Frontal cortex (tissue), 4 donors: ENCODE measurements around the gene OR11H7. TPM values are rescaled to one million over a fixed set of nuclear protein-coding genes. Genes with fewer than 3 reads are reported as not detected.
"Not testable (repeated sequence)": the region's sequence is repeated elsewhere in the genome, so short reads cannot be mapped to it uniquely, and the experiment has no call there.

Source experiments
- DNase-seq, 2 donors: peaks; one replicate each; pipeline ENCODE4 v3.0.0; 2012; ENCODE audit warnings: low spot score in 2 of 2
- FAIRE-seq: peaks from 2 replicates; lab custom pipeline; 2012; peaks lifted over from hg19 to GRCh38; lab: Jason Lieb, UNC
- total RNA-seq: library from RNA; depleted of rRNA; stranded (reverse); fragments of >200 nt; gene quantifications from one replicate; pipeline ENCODE4 v1.2.3, GENCODE V29; 2014
- donor health status: control.
- donor health status: control.
- donor health status: control.

The OR11H7 gene
- total RNA-seq = not detected

DNA sequence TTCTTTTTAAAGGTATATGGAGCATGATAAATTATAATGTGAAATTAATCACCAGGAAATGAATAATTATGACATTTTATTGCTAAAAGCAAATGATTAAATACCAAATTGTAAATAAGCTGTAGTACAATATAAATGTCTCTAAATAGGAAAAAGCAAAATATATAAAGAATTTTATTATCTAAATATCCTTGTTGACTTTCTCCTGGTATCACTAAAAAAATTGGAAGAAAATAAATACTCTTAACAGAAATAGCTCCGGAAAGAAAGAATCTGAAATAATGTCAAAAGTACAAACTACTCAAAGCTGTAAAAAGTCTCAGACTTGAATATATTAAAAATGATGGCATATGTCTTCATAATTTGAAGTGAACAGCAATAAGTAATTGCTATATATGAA is at the start of gene OR11H7:
TSS of gene OR11H7 (plus strand) at position 301 of the 400 bp plus-strand sequence.
- FAIRE-seq = no peak
- DNase-seq = no peak

DNA sequence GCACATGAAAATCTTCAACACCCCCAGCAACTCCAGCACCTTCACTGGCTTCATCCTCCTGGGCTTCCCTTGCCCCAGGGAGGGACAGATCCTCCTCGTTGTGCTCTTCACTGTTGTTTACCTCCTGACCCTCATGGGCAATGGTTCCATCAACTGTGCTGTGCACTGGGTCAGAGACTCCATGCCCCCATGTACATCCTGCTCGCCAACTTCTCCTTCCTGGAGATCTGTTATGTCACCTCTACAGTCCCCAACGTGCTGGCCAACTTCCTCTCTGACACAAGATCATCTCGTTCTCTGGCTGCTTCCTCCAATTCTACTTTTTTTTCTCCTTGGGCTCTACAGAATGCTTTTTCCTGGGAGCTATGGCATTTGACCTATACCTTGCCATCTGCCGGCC is 49.6 kb upstream of the OR11H7 start:
- DNase-seq (no peak), FAIRE-seq (no peak)

DNA sequence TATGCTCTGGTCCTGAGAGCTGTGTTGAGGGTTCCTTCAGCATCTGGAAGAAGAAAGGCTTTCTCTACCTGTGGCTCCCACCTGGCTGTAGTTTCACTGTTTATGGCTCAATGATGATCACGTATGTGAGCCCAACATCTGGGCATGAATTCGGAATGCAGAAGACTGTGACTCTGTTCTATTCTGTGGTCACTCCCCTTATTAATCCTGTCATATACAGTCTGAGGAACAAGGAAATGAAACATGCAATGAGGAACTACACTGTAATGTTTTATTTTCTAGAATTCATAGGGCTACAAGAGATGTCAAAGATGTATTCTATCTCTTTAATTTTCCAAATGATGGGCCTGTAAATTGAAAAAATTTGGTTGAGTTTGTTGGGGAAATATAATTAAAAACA is 48.9 kb upstream of the OR11H7 start:
- DNase-seq (no peak), FAIRE-seq (no peak)

DNA sequence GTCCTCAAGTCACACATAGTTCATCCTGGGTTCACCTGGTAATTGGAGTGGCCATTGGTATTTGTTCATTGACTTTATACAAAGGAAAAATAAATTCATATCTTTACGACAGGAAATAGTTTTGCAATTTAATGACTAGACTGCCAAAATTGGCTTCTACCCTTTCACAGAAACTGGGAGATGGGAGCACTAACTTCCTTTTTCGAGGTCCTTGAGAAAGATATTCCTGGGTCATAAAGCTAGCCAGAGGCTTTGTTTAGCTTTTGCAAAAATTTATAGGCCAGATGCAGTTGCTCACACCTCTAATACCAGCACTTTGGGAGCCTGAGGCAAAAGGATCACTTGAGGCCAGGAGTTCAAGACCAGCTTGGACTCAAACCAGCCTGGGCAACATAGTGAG is 48.3 kb upstream of the OR11H7 start:
- DNase-seq = no peak
- no peak for FAIRE-seq

DNA sequence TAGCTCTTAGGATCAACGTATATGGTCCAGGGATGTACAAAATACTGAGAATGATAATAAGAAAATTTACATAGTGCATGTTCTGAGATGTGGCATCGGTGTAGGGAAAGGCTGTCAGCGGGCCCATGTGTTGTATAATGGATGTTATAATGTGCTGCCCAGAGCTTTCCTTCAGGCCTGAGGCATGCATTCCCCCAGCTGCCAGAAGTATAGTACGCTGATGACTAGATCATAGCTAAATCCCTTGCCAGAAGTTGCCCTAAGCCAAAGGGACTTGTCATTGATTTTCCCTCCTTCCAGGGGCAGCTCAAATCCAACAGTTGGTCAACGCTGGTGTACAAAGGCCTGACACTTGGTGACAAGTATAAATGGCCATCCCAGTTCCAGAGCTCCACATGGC is 44.6 kb upstream of the OR11H7 start:
- DNase-seq (no peak), FAIRE-seq (no peak)

DNA sequence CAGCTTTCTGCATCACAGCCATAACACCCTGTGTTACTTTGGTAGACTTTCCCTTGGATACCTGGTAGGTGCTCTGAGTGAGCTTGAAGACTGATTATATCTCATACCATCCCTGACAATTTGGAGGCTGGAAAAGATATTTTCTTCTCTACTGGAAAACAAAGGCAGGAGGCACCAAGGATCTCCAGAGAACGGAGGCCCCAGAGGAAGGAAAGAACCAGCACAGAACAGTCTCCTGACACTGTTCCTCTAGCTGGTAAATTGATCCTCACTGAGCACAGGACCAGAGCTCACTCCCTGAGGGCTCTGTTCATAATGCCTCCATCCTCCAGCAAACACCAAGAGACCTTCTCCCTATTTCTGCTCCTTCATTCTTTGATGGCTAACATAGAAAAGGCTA is 38.2 kb upstream of the OR11H7 start, which contains the start of gene OR11G2:
TSS of gene OR11G2 (plus strand) at position 301 of the 400 bp plus-strand sequence. CDS start 6,542 bp downstream, outside the sequence.
- DNase-seq (no peak), FAIRE-seq (no peak)

DNA sequence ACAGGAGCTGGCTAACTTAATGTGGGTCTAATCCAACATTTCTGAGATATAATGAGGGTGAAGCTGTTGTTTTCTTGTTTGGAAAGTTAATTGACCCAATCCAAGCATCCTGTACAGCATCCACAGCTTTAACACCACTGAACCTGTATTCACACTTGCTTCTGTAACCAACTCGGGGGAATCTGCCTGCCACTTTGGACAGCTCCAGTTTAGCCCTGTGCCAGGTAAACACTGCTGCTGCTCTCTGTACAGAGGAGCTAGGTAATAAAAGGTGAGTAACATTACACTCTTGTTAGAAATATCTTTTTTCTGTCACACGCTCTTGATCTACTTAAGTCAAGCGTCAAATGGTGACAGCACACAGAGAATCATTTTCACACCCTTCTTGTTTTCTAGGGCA is 37.4 kb upstream of the OR11H7 start:
- FAIRE-seq = no peak
- DNase-seq = no peak

DNA sequence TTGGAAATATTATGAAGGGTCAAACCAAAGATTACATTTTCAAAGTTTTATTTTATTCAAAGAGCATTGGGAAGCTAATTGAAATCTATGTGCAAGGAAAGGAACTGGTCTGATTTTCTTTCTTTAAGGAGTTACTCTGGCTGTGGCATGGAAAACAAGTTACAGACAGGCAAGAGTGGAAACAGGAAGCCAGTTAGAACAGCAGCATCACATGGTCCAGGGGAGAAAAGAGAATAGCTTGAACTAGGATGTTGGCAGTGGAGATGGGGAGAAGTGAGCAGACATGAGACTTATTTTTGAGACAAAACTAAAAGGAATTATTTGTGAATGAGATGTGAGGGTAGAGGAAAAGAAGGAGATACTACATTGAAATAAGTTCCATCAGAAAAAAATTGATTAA is 34.7 kb upstream of the OR11H7 start:
- no peak for DNase-seq
- no peak for FAIRE-seq

DNA sequence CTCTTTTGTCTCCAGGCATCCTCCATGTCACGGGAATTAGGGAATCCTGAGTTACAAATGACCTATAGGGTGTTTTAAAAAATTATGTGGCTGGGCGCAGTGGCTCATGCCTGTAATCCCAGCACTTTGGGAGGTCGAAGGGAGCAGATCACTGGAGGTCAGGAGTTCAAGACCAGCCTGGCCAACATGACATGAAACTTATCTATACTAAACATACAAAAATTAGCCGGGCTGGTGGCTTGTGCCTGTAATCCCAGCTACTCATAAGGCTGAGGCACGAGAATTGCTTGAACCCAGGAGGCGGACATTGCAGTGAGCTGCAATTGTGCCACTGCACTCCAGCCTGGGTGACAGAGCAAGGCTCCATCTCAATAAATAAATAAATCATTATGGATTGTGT is 33.6 kb upstream of the OR11H7 start:
- FAIRE-seq, DNase-seq: not testable (repeated sequence)

DNA sequence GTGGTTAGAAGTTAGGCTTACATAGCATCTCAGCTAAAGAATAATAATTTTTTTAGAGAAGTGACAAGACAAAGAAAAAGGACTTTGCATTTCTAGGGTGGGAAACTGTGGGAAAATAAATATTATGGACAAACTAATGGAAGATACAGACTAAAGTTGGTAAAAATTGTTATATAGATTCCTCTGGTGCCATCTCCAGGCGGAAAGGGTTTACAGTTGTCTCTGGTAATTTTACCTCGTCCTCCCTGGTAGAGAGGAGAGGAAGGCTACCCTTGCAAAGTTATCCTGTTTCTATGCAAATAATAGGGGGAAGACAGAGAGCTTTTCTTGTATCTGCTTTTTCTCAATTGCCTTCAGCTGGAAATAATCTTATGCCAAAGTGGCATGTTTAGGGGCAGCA is 32.9 kb upstream of the OR11H7 start:
- FAIRE-seq (no peak), DNase-seq (no peak)

DNA sequence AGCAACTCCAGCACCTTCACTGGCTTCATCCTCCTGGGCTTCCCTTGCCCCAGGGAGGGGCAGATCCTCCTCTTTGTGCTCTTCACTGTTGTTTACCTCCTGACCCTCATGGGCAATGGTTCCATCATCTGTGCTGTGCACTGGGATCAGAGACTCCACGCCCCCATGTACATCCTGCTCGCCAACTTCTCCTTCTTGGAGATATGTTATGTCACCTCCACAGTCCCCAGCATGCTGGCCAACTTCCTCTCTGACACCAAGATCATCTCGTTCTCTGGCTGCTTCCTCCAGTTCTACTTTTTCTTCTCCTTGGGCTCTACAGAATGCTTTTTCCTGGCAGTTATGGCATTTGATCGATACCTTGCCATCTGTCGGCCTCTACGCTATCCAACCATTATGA is 31.3 kb upstream of the OR11H7 start:
- DNase-seq (no peak), FAIRE-seq (no peak)

DNA sequence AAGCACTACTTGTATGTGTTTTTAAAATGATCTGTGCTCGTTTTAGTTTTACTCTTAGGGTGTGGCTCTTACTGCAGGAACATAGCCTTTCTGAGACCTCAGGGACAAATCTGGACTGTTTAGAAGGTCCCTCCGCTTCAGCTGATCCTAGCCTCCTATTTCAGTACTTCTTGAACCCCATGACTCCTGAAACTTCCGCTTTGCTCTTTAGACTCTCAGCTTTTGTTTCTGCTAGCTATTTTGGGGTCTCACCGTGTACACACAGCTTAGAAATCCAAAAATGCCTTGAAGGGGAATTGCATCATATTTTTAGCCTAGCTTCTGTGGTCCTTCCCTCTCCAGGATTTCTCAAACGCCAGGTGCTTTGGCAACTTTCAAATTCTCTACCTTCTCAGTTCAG is 29.8 kb upstream of the OR11H7 start:
- FAIRE-seq (no peak), DNase-seq (no peak)

DNA sequence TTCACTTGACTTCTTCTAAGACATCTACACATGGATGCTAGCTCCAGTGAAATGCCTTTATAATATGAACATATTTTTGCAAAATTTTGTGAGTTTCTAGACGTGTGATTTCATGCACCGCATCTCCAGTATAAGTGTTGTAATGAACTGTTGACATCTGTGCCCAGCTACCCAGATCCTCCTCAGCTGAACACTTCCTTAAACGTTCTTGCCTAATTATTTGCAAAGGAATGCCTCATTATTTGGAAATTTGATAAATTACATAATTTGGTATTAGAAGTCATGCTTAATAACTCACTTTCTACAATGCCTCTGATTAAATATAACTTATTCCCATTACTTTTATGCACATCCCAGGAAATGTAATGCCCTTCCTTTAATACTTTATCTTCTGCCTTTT is 24.1 kb upstream of the OR11H7 start:
- DNase-seq (no peak), FAIRE-seq (no peak)

DNA sequence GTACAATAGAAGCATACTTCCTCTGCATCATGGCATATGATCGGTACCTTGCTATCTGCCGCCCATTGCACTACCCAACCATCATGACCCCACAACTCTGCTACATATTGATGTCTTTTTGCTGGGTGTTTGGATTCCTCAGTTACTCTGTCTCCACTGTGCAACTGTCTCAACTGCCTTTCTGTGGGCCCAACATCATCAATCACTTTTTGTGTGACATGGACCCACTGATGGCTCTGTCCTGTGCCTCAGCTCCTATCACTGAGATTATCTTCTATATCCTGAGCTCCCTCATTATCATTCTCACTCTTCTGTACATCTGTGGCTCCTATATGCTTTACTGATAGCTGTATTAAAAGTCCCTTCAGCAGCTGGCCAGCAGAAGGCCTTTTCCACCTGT is 19.2 kb upstream of the OR11H7 start:
- FAIRE-seq = no peak
- DNase-seq = no peak

DNA sequence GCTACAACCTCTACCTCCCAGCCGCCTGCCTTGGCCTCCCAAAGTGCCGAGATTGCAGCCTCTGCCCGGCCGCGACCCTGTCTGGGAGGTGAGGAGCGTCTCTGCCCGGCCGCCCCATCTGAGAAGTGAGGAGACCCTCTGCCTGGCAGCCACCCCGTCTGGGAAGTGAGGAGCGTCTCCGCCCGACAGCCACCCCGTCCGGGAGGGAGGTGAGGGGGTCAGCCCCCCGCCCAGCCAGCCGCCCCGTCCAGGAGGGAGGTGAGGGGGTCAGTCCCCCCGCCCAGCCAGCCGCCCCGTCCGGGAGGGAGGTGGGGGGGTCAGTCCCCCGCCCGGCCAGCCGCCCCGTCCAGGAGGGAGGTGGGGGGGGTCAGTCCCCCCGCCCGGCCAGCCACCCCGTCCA is 16.4 kb upstream of the OR11H7 start:
- FAIRE-seq, DNase-seq: not testable (repeated sequence)

DNA sequence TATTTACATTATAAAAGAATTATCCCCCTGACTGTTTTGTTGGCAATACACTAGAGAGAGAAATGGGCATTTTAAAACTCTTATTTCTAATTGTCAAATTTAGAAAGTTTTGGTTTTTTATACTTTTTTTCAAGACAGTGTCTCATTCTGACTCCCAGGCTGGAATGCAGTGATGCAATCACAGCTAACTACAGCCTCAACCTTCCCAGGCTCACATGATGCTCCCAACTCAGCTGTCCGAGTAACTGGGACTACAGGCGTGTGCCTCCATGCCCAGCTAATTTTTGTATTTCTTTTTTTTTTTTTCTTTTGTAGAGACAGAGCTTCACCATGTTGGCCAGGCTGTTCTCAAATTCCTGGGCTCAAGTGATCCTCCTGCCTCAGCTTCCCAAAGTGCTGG is 13.6 kb upstream of the OR11H7 start:
- FAIRE-seq (no peak), DNase-seq (no peak)

DNA sequence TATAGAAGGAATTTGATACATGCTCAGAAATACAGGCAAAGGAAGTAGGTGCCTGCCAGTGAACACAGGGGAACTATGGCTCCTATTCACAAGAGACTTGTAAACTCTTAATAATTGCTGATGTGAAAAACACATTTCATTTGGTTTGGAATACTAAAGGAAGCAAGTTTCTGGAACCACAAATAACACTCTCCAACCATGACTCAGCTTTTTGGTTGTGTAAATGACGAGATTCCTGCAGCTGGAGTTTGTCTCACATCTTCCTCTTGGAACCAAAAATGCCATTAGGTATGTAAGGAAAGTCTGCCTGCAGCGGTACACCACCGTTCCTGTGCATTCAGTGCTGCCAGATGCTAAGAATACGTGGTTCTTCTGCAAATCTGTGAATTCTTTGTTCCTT is 9.7 kb upstream of the OR11H7 start:
- FAIRE-seq = no peak
- DNase-seq = no peak

DNA sequence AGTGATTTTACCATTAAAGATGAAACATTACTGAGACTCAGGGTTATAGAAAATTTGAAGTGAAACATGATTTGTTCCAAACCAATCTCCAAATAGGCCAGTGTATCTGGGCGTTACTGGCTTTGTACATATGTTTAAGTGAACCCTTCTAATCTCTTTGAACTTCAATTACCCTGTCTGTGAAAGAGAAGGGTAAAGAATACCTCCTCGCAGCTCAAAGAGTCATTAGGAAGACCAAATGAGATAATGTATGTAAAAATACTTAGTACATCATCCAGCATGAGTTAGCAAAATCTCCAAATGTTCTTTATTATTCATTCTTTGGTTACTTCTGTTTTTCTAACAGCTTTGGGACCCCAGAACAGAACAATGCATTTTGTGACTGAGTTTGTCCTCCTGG is 5.4 kb upstream of the OR11H7 start, which contains the start of gene OR11H6:
TSS of gene OR11H6 (plus strand) at position 301 of the 400 bp plus-strand sequence. CDS start at position 301, 0 bp downstream.
- DNase-seq (no peak), FAIRE-seq (no peak)

DNA sequence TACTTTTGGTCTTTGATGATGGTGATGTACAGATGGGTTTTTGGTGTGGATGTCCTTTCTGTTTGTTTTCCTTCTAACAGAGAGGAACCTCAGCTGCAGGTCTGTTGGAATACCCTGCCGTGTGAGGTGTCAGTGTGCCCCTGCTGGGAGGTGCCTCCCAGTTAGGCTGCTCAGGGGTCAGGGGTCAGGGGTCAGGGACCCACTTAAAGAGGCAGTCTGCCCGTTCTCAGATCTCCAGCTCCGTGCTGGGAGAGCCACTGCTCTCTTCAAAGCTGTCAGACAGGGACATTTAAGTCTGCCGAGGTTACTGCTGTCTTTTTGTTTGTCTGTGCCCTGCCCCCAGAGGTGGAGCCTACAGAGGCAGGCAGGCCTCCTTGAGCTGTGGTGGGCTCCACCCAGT is 6.6 kb downstream of the OR11H7 start:
- FAIRE-seq = not testable (repeated sequence)

DNA sequence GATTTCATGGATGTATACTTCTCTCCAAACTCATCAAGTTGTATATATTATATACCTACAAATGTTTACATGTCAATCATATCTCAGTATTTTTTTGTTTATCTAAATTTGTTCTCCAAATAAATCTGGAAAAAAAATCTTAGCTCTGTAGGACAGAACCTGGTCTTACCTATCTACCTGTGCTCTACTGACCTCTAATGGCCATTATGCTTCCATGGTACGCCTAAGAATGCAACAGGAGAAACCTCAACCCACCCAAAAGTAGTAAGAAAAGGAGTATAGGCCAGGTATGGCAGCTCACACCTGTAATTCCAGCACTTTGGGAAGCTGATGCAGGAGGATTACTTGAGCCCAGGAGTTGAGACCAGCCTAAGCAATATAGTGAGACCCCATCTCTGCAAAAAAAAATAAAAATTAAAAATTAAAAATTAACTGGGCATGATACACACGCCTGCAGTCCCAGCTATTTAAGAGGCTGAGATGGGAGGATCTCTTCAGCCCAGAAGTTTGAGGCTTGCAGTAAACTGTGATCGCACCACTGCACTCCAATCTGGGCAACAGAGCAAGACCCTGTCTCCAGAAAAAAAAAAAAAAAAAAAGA is 19.0 kb downstream of the OR11H7 start:
- FAIRE-seq (no peak), DNase-seq (no peak)

More for the DNA sequence above, 6.6 kb downstream of the OR11H7 start:
- DNase-seq = not testable (repeated sequence)

DNA sequence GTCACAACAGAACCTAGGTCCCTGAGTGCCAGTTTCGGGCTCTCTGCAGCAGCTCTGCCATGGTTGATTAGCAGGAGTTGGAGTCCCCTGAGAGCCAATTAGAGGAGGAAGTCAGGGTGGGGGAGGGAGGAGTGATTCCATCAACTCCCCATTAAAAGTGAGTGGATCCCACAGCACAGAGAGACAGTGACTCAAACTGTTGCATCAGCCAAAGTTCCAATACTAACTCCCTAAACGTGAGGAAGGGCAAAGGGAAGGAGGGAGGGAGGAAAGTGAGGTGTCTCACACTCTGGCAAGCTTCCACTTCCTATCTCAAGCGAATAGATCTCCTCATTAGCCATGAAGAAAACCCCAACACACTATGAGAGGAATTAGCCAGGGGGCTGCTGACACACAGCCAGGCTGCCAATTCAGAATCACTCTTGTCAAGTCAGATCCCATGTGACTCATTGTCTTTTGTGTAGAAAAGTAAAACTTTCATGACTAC is 33.9 kb downstream of the OR11H7 start:
- no peak for FAIRE-seq
- no peak for DNase-seq

DNA sequence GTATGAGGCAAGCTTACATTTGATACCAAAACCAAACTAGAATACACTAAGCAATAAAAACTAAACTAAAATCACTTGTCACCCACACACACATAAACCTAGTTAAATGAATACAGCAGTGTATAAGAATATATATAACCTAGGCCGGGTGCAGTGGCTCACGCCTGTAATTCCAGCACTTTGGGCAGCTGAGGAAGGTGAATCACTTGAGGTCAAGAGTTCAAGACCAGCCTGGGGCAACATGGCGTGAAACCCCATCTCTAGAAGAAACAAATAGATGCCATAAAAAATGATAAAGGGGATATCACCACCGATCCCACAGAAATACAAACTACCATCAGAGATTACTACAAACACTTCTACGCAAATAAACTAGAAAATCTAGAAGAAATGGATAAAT is 35.6 kb downstream of the OR11H7 start:
- not testable (repeated sequence) for DNase-seq, FAIRE-seq
